Type B pancreatic cell (in vitro differentiated cells): Measurements from ENCODE around the gene SLC25A48. TPM values are rescaled to one million over a fixed set of nuclear protein-coding genes. Genes with fewer than 3 reads are reported as not detected.

Experiments used
- DNase-seq: peaks from one replicate; pipeline ENCODE4 v3.0.0; 2021; ENCODE audit warnings: mixed read lengths; ENCODE audit not compliant: unreplicated experiment; ENCODE audit errors: extremely low spot score
- H3K27ac Mint-ChIP-seq: 2 replicates; pipeline ENCODE4 v1.8.0; 2021; ENCODE audit warnings: mild to moderate bottlenecking, mixed read lengths
- H3K27me3 Mint-ChIP-seq: 2 replicates; pipeline ENCODE4 v1.8.0; 2021; ENCODE audit warnings: mixed read lengths
- H3K36me3 Mint-ChIP-seq: 2 replicates; pipeline ENCODE4 v1.8.0; 2021; ENCODE audit warnings: mixed read lengths
- H3K4me1 Mint-ChIP-seq: one replicate; pipeline ENCODE4 v1.8.0; 2021; ENCODE audit warnings: mixed read lengths; ENCODE audit not compliant: unreplicated experiment
- H3K4me3 Mint-ChIP-seq: 2 replicates; pipeline ENCODE4 v1.8.0; 2021; ENCODE audit warnings: mild to moderate bottlenecking, mixed read lengths
- H3K9me3 Mint-ChIP-seq: 2 replicates; pipeline ENCODE4 v1.8.0; 2021; ENCODE audit warnings: mixed read lengths
- long read RNA-seq: library from polyadenylated mRNA; unstranded; transcript quantifications from one replicate; pipeline ENCODE4 v2.0.0, GENCODE V29; 2020
- total RNA-seq: library from RNA; stranded (reverse); gene quantifications from 2 replicates; pipeline ENCODE4 v1.2.1, GENCODE V29; 2021; ENCODE audit warnings: low replicate concordance
- TF ChIP-seq, protein P1 (sequence below): fragments of 200-600 bp; sonication (generic); conservative IDR thresholded peaks from 2 replicates; pipeline ENCODE4 v1.5.0; 2021; ENCODE audit warnings: antibody characterized with exemption, mild to moderate bottlenecking

The SLC25A48 gene, protein sequence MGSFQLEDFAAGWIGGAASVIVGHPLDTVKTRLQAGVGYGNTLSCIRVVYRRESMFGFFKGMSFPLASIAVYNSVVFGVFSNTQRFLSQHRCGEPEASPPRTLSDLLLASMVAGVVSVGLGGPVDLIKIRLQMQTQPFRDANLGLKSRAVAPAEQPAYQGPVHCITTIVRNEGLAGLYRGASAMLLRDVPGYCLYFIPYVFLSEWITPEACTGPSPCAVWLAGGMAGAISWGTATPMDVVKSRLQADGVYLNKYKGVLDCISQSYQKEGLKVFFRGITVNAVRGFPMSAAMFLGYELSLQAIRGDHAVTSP
- 3.3 and 8.2 TPM in 2 replicates for total RNA-seq
- long read RNA-seq, partial matches to known transcripts: 1 of 12 reads
- long read RNA-seq, other reads (novel, unspliced or antisense): 8 of 12 reads

DNA sequence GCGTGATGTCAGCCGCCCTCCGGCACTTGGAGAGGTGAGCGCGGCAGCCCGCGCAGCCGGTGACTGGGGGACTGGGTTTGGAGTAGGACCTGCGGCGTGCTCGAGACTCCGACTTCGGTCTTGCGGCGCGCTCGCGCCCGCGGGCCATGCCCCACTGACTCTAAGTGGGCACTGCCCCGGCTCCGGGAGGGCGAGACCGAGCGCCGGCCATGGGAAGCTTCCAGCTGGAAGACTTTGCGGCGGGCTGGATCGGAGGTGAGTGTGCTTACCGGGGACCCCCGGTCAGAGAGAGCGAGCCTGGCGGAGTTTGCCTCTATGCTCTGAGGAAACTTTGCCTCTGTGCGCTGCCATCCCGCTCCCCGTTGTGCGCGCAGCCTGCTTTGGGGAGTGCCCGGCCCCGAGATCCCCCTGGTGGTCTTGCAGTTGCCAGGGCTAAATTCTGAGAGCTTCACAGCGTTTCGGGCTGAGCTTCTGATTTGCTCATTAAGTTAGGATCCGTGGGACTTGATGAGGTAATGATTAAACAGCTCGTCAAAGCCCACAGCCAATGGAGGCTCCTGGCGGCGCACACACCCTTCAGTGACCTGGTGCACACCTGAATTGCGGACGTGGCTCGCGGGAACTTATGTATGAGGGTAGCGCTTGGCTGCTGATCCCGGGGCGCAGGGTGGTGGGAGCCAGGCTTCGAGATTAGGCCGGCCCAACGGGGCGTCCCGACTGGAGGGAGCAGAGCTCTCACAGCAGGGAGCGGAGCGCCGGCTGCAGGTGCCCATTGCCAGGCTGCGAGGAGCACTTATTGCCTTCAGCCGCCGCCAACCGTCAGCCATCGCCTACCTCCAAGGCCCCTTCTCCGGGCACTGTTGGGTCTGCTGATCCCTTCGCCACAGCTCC is at the start of gene SLC25A48:
Gene SLC25A48 (plus strand): TSS at position 25 of the 891 bp plus-strand sequence. CDS start 185 bp downstream, at position 210.
- Mint-ChIP-seq H3K27me3 (peaks cover 88% of the 10 kb centered on the region), H3K36me3 (peaks cover 5% of the 10 kb centered on the region), H3K27ac (no peak within 1 kb of the TSS), H3K4me1 (peaks cover 10% of the 10 kb centered on the region), H3K4me3 (peak within 1 kb of the TSS; percentile 85), H3K9me3 (peaks cover 13% of the 10 kb centered on the region)
- TF ChIP-seq, protein P1, sequence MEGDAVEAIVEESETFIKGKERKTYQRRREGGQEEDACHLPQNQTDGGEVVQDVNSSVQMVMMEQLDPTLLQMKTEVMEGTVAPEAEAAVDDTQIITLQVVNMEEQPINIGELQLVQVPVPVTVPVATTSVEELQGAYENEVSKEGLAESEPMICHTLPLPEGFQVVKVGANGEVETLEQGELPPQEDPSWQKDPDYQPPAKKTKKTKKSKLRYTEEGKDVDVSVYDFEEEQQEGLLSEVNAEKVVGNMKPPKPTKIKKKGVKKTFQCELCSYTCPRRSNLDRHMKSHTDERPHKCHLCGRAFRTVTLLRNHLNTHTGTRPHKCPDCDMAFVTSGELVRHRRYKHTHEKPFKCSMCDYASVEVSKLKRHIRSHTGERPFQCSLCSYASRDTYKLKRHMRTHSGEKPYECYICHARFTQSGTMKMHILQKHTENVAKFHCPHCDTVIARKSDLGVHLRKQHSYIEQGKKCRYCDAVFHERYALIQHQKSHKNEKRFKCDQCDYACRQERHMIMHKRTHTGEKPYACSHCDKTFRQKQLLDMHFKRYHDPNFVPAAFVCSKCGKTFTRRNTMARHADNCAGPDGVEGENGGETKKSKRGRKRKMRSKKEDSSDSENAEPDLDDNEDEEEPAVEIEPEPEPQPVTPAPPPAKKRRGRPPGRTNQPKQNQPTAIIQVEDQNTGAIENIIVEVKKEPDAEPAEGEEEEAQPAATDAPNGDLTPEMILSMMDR: peak; percentile 83
- peak; percentile 80 for DNase-seq

DNA sequence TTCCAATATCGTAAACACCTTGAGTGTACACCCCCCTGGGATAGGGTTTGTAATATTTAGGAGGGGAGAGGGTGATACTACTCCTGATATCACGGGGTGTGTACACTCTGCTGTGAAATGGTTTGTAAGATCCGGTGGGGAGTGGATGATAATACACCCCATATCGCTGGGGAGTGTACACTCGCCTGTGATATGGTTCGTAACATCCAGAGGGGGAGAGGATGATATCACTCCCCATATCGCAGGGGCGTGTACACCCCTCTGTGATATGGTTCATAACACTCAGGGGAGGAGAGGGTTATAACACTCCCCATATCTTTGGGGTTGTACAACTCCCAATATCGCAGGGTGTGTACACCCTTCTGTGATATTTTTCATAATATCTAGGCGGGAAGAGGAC is 33.8 kb upstream of the SLC25A48 start:
- Mint-ChIP-seq H3K9me3 (no peaks in the 10 kb centered on the region), H3K4me1 (no peaks in the 10 kb centered on the region), H3K4me3 (no peak overlapping the region), H3K36me3 (no peaks in the 10 kb centered on the region), H3K27ac (no peak overlapping the region), H3K27me3 (peaks cover 58% of the 10 kb centered on the region)
- TF ChIP-seq, protein P1: no peak
- no peak for DNase-seq

DNA sequence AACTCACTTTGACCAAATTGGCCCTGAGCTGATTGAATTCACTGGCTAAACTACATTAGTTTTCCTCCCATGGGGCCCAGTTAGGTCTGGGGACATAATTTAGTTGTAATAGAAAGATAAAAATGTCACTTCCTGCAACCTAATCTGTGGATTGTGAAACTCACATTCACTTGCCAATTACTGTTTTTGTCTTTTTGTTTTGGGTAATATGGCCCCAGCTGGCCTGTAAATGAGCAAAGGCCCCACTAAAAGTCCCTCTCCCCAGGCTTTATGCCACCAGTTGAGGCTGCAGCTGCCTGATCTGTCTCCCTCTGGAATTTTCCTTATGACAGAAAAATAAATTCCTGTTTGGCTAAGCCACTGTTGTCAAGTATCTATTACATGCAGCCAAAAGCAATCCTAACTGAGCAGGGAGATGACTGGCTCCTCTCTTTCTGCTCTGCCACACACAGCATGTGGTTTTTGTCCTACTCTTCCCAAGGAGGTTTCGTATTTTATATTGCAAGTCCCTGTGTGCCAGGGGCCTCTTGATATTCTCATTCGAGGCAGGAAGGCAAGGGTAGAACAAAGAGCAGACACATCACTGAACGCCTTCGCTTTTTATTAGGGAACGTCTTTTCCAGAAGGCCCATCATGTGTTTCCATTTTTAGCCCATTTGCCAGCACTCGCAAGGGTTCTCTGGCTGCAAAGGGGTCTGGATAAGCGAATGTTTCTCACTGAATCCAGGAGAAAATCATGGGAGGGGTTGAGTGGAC is 24.1 kb upstream of the SLC25A48 start:
- Mint-ChIP-seq H3K27ac (no peak overlapping the region), H3K9me3 (no peaks in the 10 kb centered on the region), H3K4me3 (no peak overlapping the region), H3K4me1 (peaks cover 10% of the 10 kb centered on the region), H3K27me3 (peaks cover 13% of the 10 kb centered on the region), H3K36me3 (no peaks in the 10 kb centered on the region)
- DNase-seq: no peak
- TF ChIP-seq, protein P1: no peak

DNA sequence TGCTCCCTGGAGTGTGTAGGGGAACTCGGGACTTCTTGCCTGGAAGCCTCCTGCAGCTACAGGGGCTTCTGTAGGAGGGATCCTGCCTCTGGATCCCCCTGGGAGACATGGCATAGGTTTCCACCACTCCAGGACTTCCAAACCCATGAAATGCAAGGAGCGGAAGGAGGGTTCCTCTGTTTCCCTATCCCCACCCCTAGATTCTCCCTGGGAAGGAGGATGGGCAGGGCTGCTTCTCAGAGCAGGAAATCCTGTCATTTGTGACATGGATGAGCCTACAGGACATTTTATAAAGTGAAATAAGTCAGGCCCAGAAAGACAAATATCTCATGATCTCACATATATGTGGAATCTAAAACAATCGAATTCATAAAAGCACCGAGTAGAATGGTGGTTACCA is 23.5 kb upstream of the SLC25A48 start:
- Mint-ChIP-seq H3K36me3 (no peaks in the 10 kb centered on the region), H3K4me1 (peaks cover 10% of the 10 kb centered on the region), H3K9me3 (no peaks in the 10 kb centered on the region), H3K27ac (no peak overlapping the region), H3K27me3 (peaks cover 13% of the 10 kb centered on the region), H3K4me3 (no peak overlapping the region)
- DNase-seq: no peak
- TF ChIP-seq, protein P1: no peak

- Mint-ChIP-seq H3K9me3 (no peaks in the 10 kb centered on the region), H3K4me1 (peaks cover 10% of the 10 kb centered on the region), H3K27me3 (peaks cover 23% of the 10 kb centered on the region), H3K27ac (no peak overlapping the region), H3K4me3 (no peak overlapping the region), H3K36me3 (no peaks in the 10 kb centered on the region)
- TF ChIP-seq, protein P1: no peak
- DNase-seq: no peak
Measured at GRCh38 chr5:135813758-135814157, 20.7 kb upstream of the SLC25A48 start.
